OCI-LY7 (cell line): ENCODE results near the gene RNGTT. TPM values are rescaled to one million over a fixed set of nuclear protein-coding genes. Genes with fewer than 3 reads are reported as not detected.

Experiments
- BruUV-seq: library from RNA; stranded (reverse); fragments of 400-500 nt; replicated peaks from 2 replicates; lab custom pipeline; 2021; lab: Mats Ljungman, UMichigan
- CTCF ChIA-PET: fragments of 300-600 bp; sonication (Branson Sonifier 250); formaldehyde crosslinking; loops from one replicate; lab custom pipeline; 2022; ENCODE audit warnings: antibody characterized with exemption; ENCODE audit not compliant: unreplicated experiment; lab: Charles Lee
- POLR2A ChIA-PET: fragments of 300-600 bp; sonication (Branson Sonifier 250); formaldehyde crosslinking; loops from one replicate; lab custom pipeline; 2022; ENCODE audit warnings: antibody characterized with exemption; lab: Charles Lee
- DNase-seq: peaks from one replicate; pipeline ENCODE4 v3.0.0-alpha.2; 2015; ENCODE audit warnings: low spot score
- H2AFZ ChIP-seq: fragments of 200-600 bp; sonication (generic), shearing (Covaris generic); 2 replicates; pipeline ENCODE4 v1.6.1; 2014; ENCODE audit warnings: mild to moderate bottlenecking, antibody characterized with exemption, low read length, moderate library complexity
- H3K27ac ChIP-seq: fragments of 200-600 bp; sonication (generic); 2 replicates; pipeline ENCODE4 v1.5.1; 2014; ENCODE audit warnings: mixed run types, low read depth, mild to moderate bottlenecking, moderate library complexity, low read length, inconsistent platforms; ENCODE audit not compliant: poor library complexity, severe bottlenecking
- H3K36me3 ChIP-seq: fragments of 200-600 bp; sonication (generic); 2 replicates; pipeline ENCODE4 v1.6.1; 2014; ENCODE audit warnings: mild to moderate bottlenecking, antibody characterized with exemption, low read length, moderate library complexity, mixed read lengths; ENCODE audit not compliant: insufficient read depth
- H3K4me1 ChIP-seq: fragments of 200-600 bp; sonication (generic); 2 replicates; pipeline ENCODE4 v1.5.1; 2014; ENCODE audit warnings: mild to moderate bottlenecking, low read length; ENCODE audit not compliant: insufficient read depth, poor library complexity, severe bottlenecking
- H3K4me2 ChIP-seq: fragments of 200-600 bp; sonication (generic); 2 replicates; pipeline ENCODE4 v1.6.1; 2014; ENCODE audit warnings: mild to moderate bottlenecking, low read length
- H3K4me3 ChIP-seq: fragments of 200-600 bp; sonication (generic); 2 replicates; pipeline ENCODE4 v1.5.1; 2014; ENCODE audit warnings: mild to moderate bottlenecking, low read depth, low read length; ENCODE audit not compliant: poor library complexity, severe bottlenecking
- H3K79me2 ChIP-seq: fragments of 200-600 bp; sonication (generic); 2 replicates; pipeline ENCODE4 v1.6.1; 2016; ENCODE audit warnings: low read depth, mild to moderate bottlenecking, low read length, moderate library complexity, mixed read lengths; ENCODE audit not compliant: insufficient read depth
- H3K9me2 ChIP-seq: fragments of 200-600 bp; sonication (generic); 2 replicates; pipeline ENCODE4 v1.6.1; 2016; ENCODE audit warnings: mild to moderate bottlenecking, low read length, mixed read lengths; ENCODE audit not compliant: insufficient read depth
- H3K9me3 ChIP-seq: fragments of 200-600 bp; sonication (generic); 2 replicates; pipeline ENCODE4 v1.6.1; 2014; ENCODE audit warnings: mild to moderate bottlenecking, mixed run types, low read length, mixed read lengths
- H4K20me1 ChIP-seq: fragments of 200-600 bp; sonication (generic); 2 replicates; pipeline ENCODE4 v1.6.1; 2014; ENCODE audit warnings: mild to moderate bottlenecking, antibody characterized with exemption, low read length, moderate library complexity, mixed read lengths; ENCODE audit not compliant: insufficient read depth
- CTCF ChIP-seq: fragments of 200-600 bp; sonication (generic); conservative IDR thresholded peaks from 2 replicates; pipeline ENCODE4 v1.5.1; 2014; ENCODE audit warnings: mild to moderate bottlenecking, antibody characterized with exemption, low read length, moderate library complexity, mixed read lengths
- EZH2phosphoT487 ChIP-seq: fragments of 200-600 bp; sonication (generic); IDR thresholded peaks from 2 replicates; pipeline ENCODE4 v1.6.1; 2018; ENCODE audit warnings: low read depth, borderline replicate concordance, mild to moderate bottlenecking, mixed run types, antibody characterized with exemption, low read length, moderate library complexity, mixed read lengths
- intact Hi-C: fragments of 100-400 bp; cut with micrococcal nuclease; formaldehyde crosslinking; loops from one replicate; pipeline ENCODE4 v1.10.0; 2022; ENCODE audit not compliant: unreplicated experiment
- total RNA-seq, 2 experiments: library from RNA; depleted of rRNA in 1 of 2; stranded (reverse); fragments of >200 nt in 1 of 2; shearing (Covaris generic) in 1 of 2; gene quantifications; 2 replicates each; pipeline ENCODE4 v1.2.3, GENCODE V29; 2014 to 2022

RNGTT gene
- total RNA-seq, 2 experiments from 2014 or later, result 38.2 to 41.7 TPM

- no TSS peak for BruUV-seq
- Histone ChIP-seq H3K36me3 (peaks cover 5% of the 10 kb centered on the region; the same call in 1 of the 2 replicates), H3K9me2 (no peaks in the 10 kb centered on the region), H3K9me3 (no peaks in the 10 kb centered on the region), H3K27ac (no peak overlapping the region), H2AFZ (no peak overlapping the region), H4K20me1 (no peaks in the 10 kb centered on the region), H3K4me2 (no peak overlapping the region), H3K4me3 (no peak overlapping the region), H3K4me1 (no peaks in the 10 kb centered on the region), H3K79me2 (no peaks in the 10 kb centered on the region)
- ChIA-PET CTCF (no interaction called here), POLR2A (no interaction called here)
- intact Hi-C loops, result no loop called here
- TF ChIP-seq CTCF, result no peak
- no peak for TF ChIP-seq EZH2phosphoT487
- no peak for DNase-seq
Measured at GRCh38 chr6:88679841-88680240, 283.6 kb downstream of the RNGTT start.

GRCh38 chr6:88677356-88677755, 286.1 kb downstream of the RNGTT start:
- no peak for DNase-seq
- BruUV-seq, result no TSS peak
- Histone ChIP-seq H3K36me3 (peaks cover 16% of the 10 kb centered on the region; the same call in 1 of the 2 replicates), H3K79me2 (no peaks in the 10 kb centered on the region), H3K27ac (no peak overlapping the region), H3K4me2 (no peak overlapping the region), H3K4me1 (no peaks in the 10 kb centered on the region), H3K4me3 (no peak overlapping the region), H4K20me1 (no peaks in the 10 kb centered on the region), H2AFZ (no peak overlapping the region), H3K9me2 (no peaks in the 10 kb centered on the region), H3K9me3 (peaks cover 8% of the 10 kb centered on the region; the same call in 1 of the 2 replicates)
- TF ChIP-seq EZH2phosphoT487, result no peak
- no peak for TF ChIP-seq CTCF
- intact Hi-C loops, result no loop called here
- ChIA-PET POLR2A (interaction anchor here (0.6 to 1.1 kb wide), 4 partner anchors 9 to 452 kb away, joined by 3 to 8 read pairs (median 4); no protein-coding TSS in a partner anchor), CTCF (no interaction called here)

- BruUV-seq, result no TSS peak
- POLR2A ChIA-PET, result no interaction called here
- intact Hi-C loops, result no loop called here
Measured at GRCh38 chr6:88671624-88672023, 291.8 kb downstream of the RNGTT start.

More at GRCh38 chr6:88671624-88672023, 291.8 kb downstream of the RNGTT start:
- Histone ChIP-seq H3K36me3 (peaks cover 55% of the 10 kb centered on the region), H3K27ac (no peak overlapping the region), H4K20me1 (no peaks in the 10 kb centered on the region), H3K79me2 (no peaks in the 10 kb centered on the region), H3K4me1 (no peaks in the 10 kb centered on the region), H3K9me3 (peaks cover 28% of the 10 kb centered on the region; the same call in 1 of the 2 replicates), H3K9me2 (no peaks in the 10 kb centered on the region), H3K4me2 (no peak overlapping the region), H3K4me3 (no peak overlapping the region), H2AFZ (no peak overlapping the region)
- TF ChIP-seq CTCF (no peak), EZH2phosphoT487 (no peak)
- CTCF ChIA-PET, result no interaction called here
- no peak for DNase-seq
